CD4-positive, alpha-beta T cell treated with Interleukin-4 for 4 hours (primary cell): ENCODE data around the gene ARHGEF2.

Experiments used
- DNase-seq: peaks from one replicate; pipeline ENCODE4 v3.0.0-alpha.2; 2020

ARHGEF2 gene

DNA sequence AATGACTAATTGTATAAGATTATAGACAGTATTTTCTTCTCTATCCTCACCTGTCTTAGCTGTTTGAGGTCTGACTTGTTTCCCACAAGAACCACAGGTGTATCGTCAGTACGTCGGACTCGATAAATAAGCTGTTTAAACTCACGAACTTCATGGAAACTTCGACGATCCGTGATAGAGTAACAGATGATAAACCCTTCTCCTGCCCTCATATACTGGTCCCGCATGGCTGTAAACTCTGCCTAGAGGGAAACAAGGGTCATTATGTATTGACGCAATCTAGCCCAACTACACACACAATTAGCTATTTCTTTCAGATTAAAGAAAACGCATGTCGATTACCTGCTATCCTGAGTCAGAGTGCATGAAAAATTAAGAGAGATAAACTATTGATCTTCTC is 74.1 kb downstream of the ARHGEF2 start:
- DNase-seq: no peak

DNA sequence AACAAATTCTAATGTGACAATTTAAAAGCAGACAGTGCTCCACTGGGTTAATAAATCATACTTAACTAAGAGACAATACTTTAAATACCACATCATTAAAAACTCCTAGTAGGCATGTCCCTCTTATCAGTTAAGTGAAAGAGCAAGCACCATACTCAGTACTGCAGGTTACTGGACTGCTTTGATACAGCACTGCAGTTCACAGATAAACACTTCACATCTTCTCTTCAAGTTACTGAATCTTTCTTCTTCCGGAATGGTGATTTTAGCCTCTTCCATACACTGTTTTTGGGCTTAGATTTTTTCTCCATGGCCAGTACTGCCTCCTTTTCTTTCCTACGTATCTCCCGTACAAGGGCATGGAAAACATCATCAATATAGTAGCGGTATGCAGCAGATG is 78.2 kb downstream of the ARHGEF2 start:
- no peak for DNase-seq

DNA sequence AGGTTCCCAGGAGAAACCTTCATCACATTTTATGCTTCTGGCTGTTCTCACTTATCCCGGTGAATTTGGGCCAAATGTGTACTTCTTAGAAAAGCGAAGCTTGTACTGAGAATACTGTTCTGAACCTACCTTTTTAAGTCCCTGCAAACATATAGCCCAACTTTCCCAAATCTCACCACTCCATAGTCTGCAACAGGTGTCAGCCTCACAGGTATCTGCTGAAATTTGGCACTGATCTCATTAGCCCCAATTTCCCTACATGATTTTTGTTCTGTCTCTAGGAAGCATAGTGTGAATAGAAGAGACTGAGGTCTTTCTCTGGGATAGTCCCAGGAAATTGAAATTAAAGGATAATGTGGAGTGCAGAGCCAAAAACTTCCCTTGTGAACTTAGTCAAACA is 78.7 kb downstream of the ARHGEF2 start:
- no peak for DNase-seq

DNA sequence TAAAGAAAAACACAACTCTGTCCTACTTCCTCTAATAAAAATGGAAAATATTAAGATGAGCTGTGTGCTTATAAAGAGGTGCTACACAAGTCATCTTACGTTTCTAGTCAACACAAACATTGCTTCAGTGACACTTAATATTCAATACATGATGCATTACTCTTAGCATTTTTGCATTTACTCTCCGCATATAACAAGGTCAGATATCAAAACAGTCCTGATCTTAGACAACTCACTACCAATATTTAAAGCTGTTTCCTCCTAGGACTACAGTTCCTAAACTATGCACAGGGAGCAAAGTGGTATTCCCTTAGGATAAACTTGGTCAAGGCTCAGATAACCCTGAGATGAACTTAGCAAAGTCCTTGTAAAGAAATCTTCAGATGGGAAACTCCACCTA is 79.5 kb downstream of the ARHGEF2 start:
- no peak for DNase-seq

DNA sequence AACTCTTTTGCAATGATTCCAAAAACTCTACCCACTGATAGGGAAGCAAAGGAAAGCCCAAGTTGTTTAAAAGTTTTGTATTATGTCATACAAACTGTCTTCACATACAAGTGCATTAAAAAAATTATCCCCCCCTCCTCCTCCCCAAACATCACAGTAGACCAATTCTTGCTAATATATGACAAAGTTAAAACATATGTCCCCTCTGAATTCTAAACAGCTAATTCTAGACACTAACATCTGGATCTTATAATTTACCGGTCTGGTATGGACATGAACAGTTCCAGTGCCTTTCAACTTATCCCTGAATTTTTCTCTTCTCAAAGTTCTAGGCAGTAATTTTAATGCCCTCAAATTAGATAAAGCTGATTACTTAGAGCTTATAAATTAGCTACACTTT is 80.6 kb downstream of the ARHGEF2 start:
- no peak for DNase-seq
